H1 (cell line): ENCODE measurements around the gene DAGLA. TPM values are rescaled to one million over a fixed set of nuclear protein-coding genes. Genes with fewer than 3 reads are reported as not detected.

Experiments
- CTCF ChIA-PET: fragments of 300-600 bp; sonication (Branson Sonifier 250); formaldehyde crosslinking; loops from one replicate; lab custom pipeline; 2021; ENCODE audit not compliant: partially characterized antibody; lab: Charles Lee
- POLR2A ChIA-PET: fragments of 300-600 bp; sonication (Branson Sonifier 250); formaldehyde crosslinking; loops from one replicate; lab custom pipeline; 2021; ENCODE audit warnings: inconsistent platforms; ENCODE audit not compliant: partially characterized antibody; lab: Charles Lee
- DNase-seq, 2 experiments: peaks; one replicate each; pipeline versions ENCODE4 v3.0.0 to v3.0.0-alpha.2; 2010 to 2022; ENCODE audit warnings: low spot score in 2 of 2, low read depth in 1 of 2, mixed read lengths in 1 of 2
- FAIRE-seq: peaks from 2 replicates; lab custom pipeline; 2011; peaks lifted over from hg19 to GRCh38; lab: Jason Lieb, UNC
- H2AFZ ChIP-seq: 2 replicates; pipeline ENCODE4 v1.8.1; 2012; ENCODE audit warnings: low read length, inconsistent platforms
- H2AK5ac ChIP-seq: 2 replicates; pipeline ENCODE4 v1.6.1; 2013; ENCODE audit warnings: low read depth, low read length
- H2BK120ac ChIP-seq: replicated peaks from 2 replicates; pipeline ENCODE3; 2013; ENCODE audit warnings: low read depth, low read length, inconsistent platforms
- H2BK12ac ChIP-seq: 2 replicates; pipeline ENCODE4 v1.6.1; 2013; ENCODE audit warnings: low read depth, low read length
- H2BK15ac ChIP-seq: 2 replicates; pipeline ENCODE4 v1.6.1; 2013; ENCODE audit warnings: low read length
- H2BK20ac ChIP-seq: 2 replicates; pipeline ENCODE4 v1.6.1; 2013; ENCODE audit warnings: low read length
- H2BK5ac ChIP-seq: 2 replicates; pipeline ENCODE4 v1.6.1; 2013; ENCODE audit warnings: low read depth, low read length
- H3K14ac ChIP-seq: 2 replicates; pipeline ENCODE4 v1.6.1; 2013; ENCODE audit warnings: inconsistent platforms; ENCODE audit not compliant: insufficient read length
- H3K18ac ChIP-seq: 2 replicates; pipeline ENCODE4 v1.6.1; 2013; ENCODE audit warnings: low read length; ENCODE audit errors: extremely low read depth
- H3K23ac ChIP-seq: 2 replicates; pipeline ENCODE4 v1.6.1; 2013; ENCODE audit warnings: inconsistent platforms; ENCODE audit not compliant: insufficient read length
- H3K23me2 ChIP-seq: 2 replicates; pipeline ENCODE4 v1.6.1; 2013; ENCODE audit warnings: low read depth, low read length
- H3K27ac ChIP-seq: 2 replicates; pipeline ENCODE4 v1.6.1; 2011; ENCODE audit warnings: low read depth, low read length, inconsistent platforms
- H3K27me3 ChIP-seq, 4 experiments: replicated peaks in 1 of 4; 1 replicate in 1 of 4; 2 replicates in 3 of 4; pipeline versions ENCODE4 v1.6.1 to v1.8.1; 2011 to 2013; ENCODE audit warnings: low read length in 3 of 4, mild to moderate bottlenecking in 3 of 4, inconsistent platforms in 2 of 4, mixed read lengths in 2 of 4, moderate library complexity in 1 of 4; ENCODE audit not compliant: control insufficient read depth in 3 of 4, insufficient read depth in 3 of 4; ENCODE audit errors: extremely low read depth in 1 of 4
- H3K36me3 ChIP-seq, 4 experiments: 2 replicates each; pipeline versions ENCODE4 v1.6.1 to v1.8.1; 2011 to 2013; ENCODE audit warnings: mild to moderate bottlenecking in 4 of 4, low read length in 3 of 4, moderate library complexity in 2 of 4, control low read depth in 1 of 4, inconsistent platforms in 1 of 4; ENCODE audit not compliant: insufficient read depth in 4 of 4, control insufficient read depth in 2 of 4
- H3K4ac ChIP-seq: replicated peaks from 2 replicates; pipeline ENCODE3; 2013; ENCODE audit warnings: low read length, low read depth, mixed read lengths, inconsistent platforms; ENCODE audit not compliant: insufficient read length
- H3K4me1 ChIP-seq, 4 experiments: replicated peaks in 1 of 4; 1 replicate in 1 of 4; 2 replicates in 3 of 4; pipeline versions ENCODE4 v1.6.1 to v1.8.1; 2011 to 2013; ENCODE audit warnings: low read length in 3 of 4, inconsistent platforms in 2 of 4, mixed read lengths in 1 of 4; ENCODE audit not compliant: insufficient read depth in 4 of 4, control insufficient read depth in 3 of 4
- H3K4me2 ChIP-seq, 2 experiments: 2 replicates each; pipeline versions ENCODE4 v1.6.1 to v1.8.1; 2011 to 2013; ENCODE audit warnings: low read depth in 2 of 2, low read length in 2 of 2, control low read depth in 1 of 2, inconsistent platforms in 1 of 2, mild to moderate bottlenecking in 1 of 2; ENCODE audit not compliant: insufficient read depth in 1 of 2
- H3K4me3 ChIP-seq, 4 experiments: fragments of 200-600, 300-600 bp in 1 of 4; sonication (generic), shearing (Covaris generic), sonication (Bioruptor Twin) in 1 of 4; 2 replicates each; pipeline versions ENCODE4 v1.5.1 to v1.8.1; 2011 to 2016; ENCODE audit warnings: low read length in 4 of 4, low read depth in 3 of 4, control low read depth in 2 of 4, inconsistent platforms in 2 of 4, mild to moderate bottlenecking in 2 of 4, mixed read lengths in 1 of 4, moderate library complexity in 1 of 4; ENCODE audit not compliant: insufficient read depth in 2 of 4; ENCODE audit errors: extremely low read depth in 1 of 4
- H3K56ac ChIP-seq: replicated peaks from 2 replicates; pipeline ENCODE3; 2013; ENCODE audit warnings: low read depth, mild to moderate bottlenecking, mixed read lengths, low read length, inconsistent platforms; ENCODE audit not compliant: insufficient read length
- H3K79me1 ChIP-seq: 2 replicates; pipeline ENCODE4 v1.6.1; 2013; ENCODE audit warnings: low read depth, low read length, control low read depth
- H3K79me2 ChIP-seq, 2 experiments: 2 replicates each; pipeline versions ENCODE4 v1.6.1 to v1.8.1; 2012 to 2013; ENCODE audit warnings: low read length in 2 of 2, mild to moderate bottlenecking in 2 of 2, inconsistent platforms in 1 of 2; ENCODE audit not compliant: insufficient read depth in 2 of 2, control insufficient read depth in 1 of 2
- H3K9ac ChIP-seq, 4 experiments: replicated peaks in 1 of 4; 1 replicate in 1 of 4; 2 replicates in 3 of 4; pipeline versions ENCODE4 v1.6.1 to v1.8.1; 2011 to 2013; ENCODE audit warnings: low read depth in 3 of 4, low read length in 3 of 4, control low read depth in 2 of 4, mild to moderate bottlenecking in 2 of 4, moderate library complexity in 2 of 4, inconsistent platforms in 1 of 4; ENCODE audit errors: extremely low read depth in 1 of 4
- H3K9me3 ChIP-seq, 2 experiments: 2 replicates each; pipeline versions ENCODE4 v1.6.1 to v1.8.1; 2012 to 2013; ENCODE audit warnings: mild to moderate bottlenecking in 2 of 2, moderate library complexity in 2 of 2, control low read depth in 1 of 2, inconsistent platforms in 1 of 2, low read depth in 1 of 2, low read length in 1 of 2, mixed read lengths in 1 of 2; ENCODE audit not compliant: insufficient read depth in 2 of 2
- H4K20me1 ChIP-seq, 2 experiments: replicated peaks in 1 of 2; 2 replicates each; pipeline versions ENCODE3 to v1.8.1; 2011 to 2013; ENCODE audit warnings: inconsistent platforms in 2 of 2, low read length in 2 of 2, mild to moderate bottlenecking in 1 of 2; ENCODE audit not compliant: insufficient read depth in 2 of 2, control insufficient read depth in 1 of 2
- H4K5ac ChIP-seq: 2 replicates; pipeline ENCODE4 v1.6.1; 2013; ENCODE audit warnings: low read length, low read depth, mixed read lengths, inconsistent platforms; ENCODE audit not compliant: insufficient read length
- H4K8ac ChIP-seq: 2 replicates; pipeline ENCODE4 v1.8.0; 2013; ENCODE audit warnings: mild to moderate bottlenecking, moderate library complexity, low read length, inconsistent platforms; ENCODE audit not compliant: insufficient read depth; ENCODE audit errors: extremely low read depth
- H4K91ac ChIP-seq: replicated peaks from 2 replicates; pipeline ENCODE3; 2013; ENCODE audit warnings: low read length, mixed read lengths, inconsistent platforms; ENCODE audit not compliant: insufficient read length
- BRCA1 ChIP-seq: IDR thresholded peaks from 2 replicates; pipeline ENCODE4 v1.6.1; 2012; ENCODE audit warnings: low read depth, low read length, improper control_type of control experiment
- CEBPB ChIP-seq: IDR thresholded peaks from 2 replicates; pipeline ENCODE4 v1.6.1; 2012; ENCODE audit warnings: low read depth, low read length
- CREB1 ChIP-seq: IDR thresholded peaks from 2 replicates; pipeline ENCODE4 v1.6.1; 2012; ENCODE audit warnings: inconsistent platforms
- CTCF ChIP-seq, 3 experiments: IDR thresholded peaks; 1 replicate in 2 of 3; 2 replicates in 1 of 3; pipeline versions ENCODE4 v1.5.1 to v1.6.1; 2011; ENCODE audit warnings: low read length in 3 of 3, mild to moderate bottlenecking in 3 of 3, inconsistent platforms in 2 of 3, low read depth in 1 of 3, moderate library complexity in 1 of 3; ENCODE audit not compliant: insufficient read depth in 1 of 3; ENCODE audit errors: control extremely low read depth in 1 of 3
- GABPA ChIP-seq: IDR thresholded peaks from 2 replicates; pipeline ENCODE4 v1.6.1; 2011; ENCODE audit warnings: mild to moderate bottlenecking, low read length, moderate library complexity, borderline replicate concordance; ENCODE audit not compliant: insufficient read depth
- MAFK ChIP-seq: IDR thresholded peaks from 2 replicates; pipeline ENCODE4 v1.6.1; 2012; ENCODE audit warnings: low read depth, mild to moderate bottlenecking, improper control_type of control experiment, low read length
- POLR2A ChIP-seq, 2 experiments: IDR thresholded peaks; 1 replicate in 1 of 2; 2 replicates in 1 of 2; pipeline ENCODE4 v1.6.1; 2011; ENCODE audit warnings: low read depth in 2 of 2, low read length in 2 of 2, mild to moderate bottlenecking in 2 of 2; ENCODE audit errors: control extremely low read depth in 1 of 2
- RFX5 ChIP-seq: IDR thresholded peaks from 2 replicates; pipeline ENCODE4 v1.6.1; 2011; ENCODE audit warnings: low read depth, low read length, improper control_type of control experiment, borderline replicate concordance
- SIRT6 ChIP-seq: IDR thresholded peaks from one replicate; pipeline ENCODE4 v1.7.1; 2012; ENCODE audit warnings: low read length, inconsistent platforms
- SP4 ChIP-seq: IDR thresholded peaks from 2 replicates; pipeline ENCODE4 v1.6.1; 2012; ENCODE audit warnings: low read length, inconsistent platforms
- TCF12 ChIP-seq: IDR thresholded peaks from 2 replicates; pipeline ENCODE4 v1.6.1; 2011; ENCODE audit warnings: low read depth, mild to moderate bottlenecking, low read length
- WGBS, 2 experiments: shearing (Covaris generic) in 1 of 2; methylation state at CpG; one replicate each; pipeline versions ENCODE4 v1.1.6 to v1.1.7; 2013 to 2015; ENCODE audit warnings: low lambda C conversion rate in 2 of 2, mixed read lengths in 2 of 2, inconsistent platforms in 1 of 2, low coverage in 1 of 2, missing lambda C conversion rate in 1 of 2; ENCODE audit not compliant: insufficient replicate concordance in 2 of 2, insufficient coverage in 1 of 2, insufficient read length in 1 of 2; ENCODE audit errors: extremely low coverage in 1 of 2, missing lambda C conversion rate in 1 of 2; 5-methylcytosine and 5-hydroxymethylcytosine counted together
- polyA plus RNA-seq, 7 experiments: library from polyadenylated mRNA; depleted of rRNA in 3 of 7; stranded (reverse) in 5 of 7; unstranded in 2 of 7; fragments of >200 nt in 5 of 7; fragments of 200-250 nt in 2 of 7; gene quantifications; 1 replicate in 5 of 7; 2 replicates in 1 of 7; 4 replicates in 1 of 7; pipeline versions ENCODE4 v1.2.1 to v1.2.3, GENCODE V29; 2011 to 2013; ENCODE audit warnings: missing spikeins in 2 of 7, mixed read lengths in 2 of 7
- total RNA-seq: library from RNA; stranded (reverse); fragmentation: NEBNext Ultra II Directional; extraction: Animal tissue kit (Norgen Biotek cat#: 25700); gene quantifications from 2 replicates; pipeline ENCODE4 v1.2.1, GENCODE V29; 2021

DAGLA gene
- total and polyA plus RNA-seq, 2 of the 8 experiments (the other 6 are each of a cell fraction or from before 2014, with no cell fraction given) = 3.6 to 6.6 TPM

GRCh38 chr11:61691380-61692156, 11.4 kb downstream of the DAGLA start:
- Histone ChIP-seq H2BK5ac (peak overlapping the region; percentile 23; the same call in 1 of the 2 replicates), H3K18ac (no peak overlapping the region; the same call in none of the 2 replicates), H3K9ac (no peak overlapping the region), H3K14ac (no peak overlapping the region), H2AK5ac (no peak overlapping the region; the same call in 1 of the 2 replicates), H3K56ac (no peak overlapping the region), H3K27ac (no peak overlapping the region), H3K23ac (no peak overlapping the region), H3K27me3 (peaks cover 0 to 3% (median 1%) of the 10 kb centered on the region in 4 experiments; a peak in 1 of 7 replicates), H2BK120ac (no peak overlapping the region), H4K5ac (no peak overlapping the region), H4K20me1 (no peaks in the 10 kb centered on the region), H3K23me2 (no peaks in the 10 kb centered on the region), H3K79me2 (no peaks in the 10 kb centered on the region), H3K4ac (peak overlapping the region; percentile 65), H2AFZ (no peak overlapping the region), H3K79me1 (no peaks in the 10 kb centered on the region), H2BK20ac (0 out of 2 replicates have a peak overlapping the region, but pooled peaks have one; percentile 18), H4K8ac (no peak overlapping the region), H3K4me2 (no peak overlapping the region), H3K4me3 (no peak overlapping the region), H3K9me3 (no peaks in the 10 kb centered on the region), H3K4me1 (peaks cover 9 to 42% (median 29%) of the 10 kb centered on the region in 4 experiments), H2BK15ac (no peak overlapping the region), H2BK12ac (peak overlapping the region; percentile 18; the same call in 1 of the 2 replicates), H4K91ac (peak overlapping the region; percentile 33), H3K36me3 (no peaks in the 10 kb centered on the region)
- CTCF ChIA-PET = interaction anchor here (0.7 to 5.2 kb wide), 13 partner anchors 9 to 162 kb away, joined by 3 to 46 read pairs (median 7); partner anchors contain the start of gene DAGLA
- 68% methylated on average over 12 of the region's 12 CpGs; no CpG with 5 or more reads in 1 of the 2 experiments for WGBS, 2 experiments
- FAIRE-seq (no peak), DNase-seq (no peak)
- POLR2A ChIA-PET = interaction anchor here (0.6 to 1.7 kb wide), 2 partner anchors 9 to 24 kb away, joined by 3 to 6 read pairs; no protein-coding TSS in a partner anchor
- TF ChIP-seq SP4 (no peak), MAFK (no peak), CTCF (IDR thresholded peaks at IDR 0.05; ENCODE audit: control extremely low read depth in 1 of 3, insufficient read depth in 1 of 3, low read depth in 1 of 3, low read length in 3 of 3) (no peak), TCF12 (no peak), POLR2A (IDR thresholded peaks at IDR 0.05; ENCODE audit: control extremely low read depth in 1 of 2, low read depth in 2 of 2, low read length in 2 of 2) (no peak), RFX5 (no peak), GABPA (no peak), CREB1 (no peak), CEBPB (no peak), SIRT6 (no peak), BRCA1 (no peak)
